A673 (cell line): Measurements from ENCODE around the gene CCDC74B. TPM values are rescaled to one million over a fixed set of nuclear protein-coding genes. Genes with fewer than 3 reads are reported as not detected.
A peak's percentile ranks its signal among the peaks of the same experiment; 100 is the strongest.
"Not testable (repeated sequence)": the region's sequence is repeated elsewhere in the genome, so short reads cannot be mapped to it uniquely, and the experiment has no call there.

Source experiments
- BruUV-seq: library from RNA; stranded (reverse); fragments of 400-500 nt; replicated peaks from 2 replicates; lab custom pipeline; 2021; lab: Mats Ljungman, UMichigan
- CTCF ChIA-PET: fragments of 300-600 bp; sonication (Branson Sonifier 250); formaldehyde crosslinking; loops from one replicate; lab custom pipeline; 2022; ENCODE audit warnings: antibody characterized with exemption; lab: Charles Lee
- POLR2A ChIA-PET: fragments of 300-600 bp; sonication (Branson Sonifier 250); formaldehyde crosslinking; loops from one replicate; lab custom pipeline; 2022; ENCODE audit warnings: antibody characterized with exemption; ENCODE audit not compliant: low non-redundant PET; lab: Charles Lee
- DNase-seq: peaks from one replicate; pipeline ENCODE4 v3.0.0-alpha.2; 2015; ENCODE audit warnings: low spot score
- H3K27ac ChIP-seq: fragments of 200-600 bp; sonication (generic); 2 replicates; pipeline ENCODE4 v1.5.1; 2016; ENCODE audit warnings: mixed run types, low read depth, mild to moderate bottlenecking, mixed read lengths, antibody characterized with exemption, low read length; ENCODE audit not compliant: poor library complexity, severe bottlenecking
- H3K27me3 ChIP-seq: fragments of 200-600 bp; sonication (generic); replicated peaks from 2 replicates; pipeline ENCODE4 v1.6.1; 2017; ENCODE audit warnings: mixed run types, low read depth, mild to moderate bottlenecking, mixed read lengths, antibody characterized with exemption, low read length; ENCODE audit not compliant: insufficient read depth, poor library complexity
- H3K36me3 ChIP-seq: fragments of 200-600 bp; sonication (generic); 2 replicates; pipeline ENCODE4 v1.6.1; 2016; ENCODE audit warnings: mixed run types, mild to moderate bottlenecking, mixed read lengths, antibody characterized with exemption, low read length; ENCODE audit not compliant: insufficient read depth, poor library complexity, severe bottlenecking
- H3K4me1 ChIP-seq: fragments of 200-600 bp; sonication (generic); 2 replicates; pipeline ENCODE4 v1.6.1; 2017; ENCODE audit warnings: mixed run types, mild to moderate bottlenecking, mixed read lengths, antibody characterized with exemption, low read length; ENCODE audit not compliant: insufficient read depth, poor library complexity, severe bottlenecking
- H3K4me3 ChIP-seq: fragments of 200-600 bp; sonication (generic); 2 replicates; pipeline ENCODE4 v1.5.1; 2016; ENCODE audit warnings: low read depth, mixed run types, mild to moderate bottlenecking, mixed read lengths, low read length; ENCODE audit not compliant: poor library complexity, severe bottlenecking
- H3K9me3 ChIP-seq: fragments of 200-600 bp; sonication (generic); 2 replicates; pipeline ENCODE4 v1.6.1; 2016; ENCODE audit warnings: mixed run types, low read depth, mild to moderate bottlenecking, mixed read lengths, antibody characterized with exemption, low read length; ENCODE audit not compliant: poor library complexity, severe bottlenecking
- EZH2 ChIP-seq: fragments of 200-600 bp; sonication (generic); IDR thresholded peaks from 2 replicates; pipeline ENCODE4 v1.6.1; 2017; ENCODE audit warnings: borderline replicate concordance, low read depth, mild to moderate bottlenecking, mixed read lengths, antibody characterized with exemption, low read length; ENCODE audit not compliant: poor library complexity, severe bottlenecking
- intact Hi-C: fragments of 100-400 bp; cut with micrococcal nuclease; formaldehyde crosslinking; loops from one replicate; pipeline ENCODE4 v1.10.0; 2022; ENCODE audit not compliant: unreplicated experiment
- total RNA-seq: library from RNA; stranded (reverse); gene quantifications from 2 replicates; pipeline ENCODE4 v1.2.3, GENCODE V29; 2021
- TF ChIP-seq, protein P1 (sequence below): fragments of 300-800, 200-600 bp; sonication (generic); conservative IDR thresholded peaks from 2 replicates; pipeline ENCODE4 v1.5.1; 2017; ENCODE audit warnings: low read depth, mild to moderate bottlenecking, antibody characterized with exemption, low read length, moderate library complexity, mixed read lengths

Gene CCDC74B
- total RNA-seq, 1 experiment from 2014 or later: 3.8 TPM

DNA sequence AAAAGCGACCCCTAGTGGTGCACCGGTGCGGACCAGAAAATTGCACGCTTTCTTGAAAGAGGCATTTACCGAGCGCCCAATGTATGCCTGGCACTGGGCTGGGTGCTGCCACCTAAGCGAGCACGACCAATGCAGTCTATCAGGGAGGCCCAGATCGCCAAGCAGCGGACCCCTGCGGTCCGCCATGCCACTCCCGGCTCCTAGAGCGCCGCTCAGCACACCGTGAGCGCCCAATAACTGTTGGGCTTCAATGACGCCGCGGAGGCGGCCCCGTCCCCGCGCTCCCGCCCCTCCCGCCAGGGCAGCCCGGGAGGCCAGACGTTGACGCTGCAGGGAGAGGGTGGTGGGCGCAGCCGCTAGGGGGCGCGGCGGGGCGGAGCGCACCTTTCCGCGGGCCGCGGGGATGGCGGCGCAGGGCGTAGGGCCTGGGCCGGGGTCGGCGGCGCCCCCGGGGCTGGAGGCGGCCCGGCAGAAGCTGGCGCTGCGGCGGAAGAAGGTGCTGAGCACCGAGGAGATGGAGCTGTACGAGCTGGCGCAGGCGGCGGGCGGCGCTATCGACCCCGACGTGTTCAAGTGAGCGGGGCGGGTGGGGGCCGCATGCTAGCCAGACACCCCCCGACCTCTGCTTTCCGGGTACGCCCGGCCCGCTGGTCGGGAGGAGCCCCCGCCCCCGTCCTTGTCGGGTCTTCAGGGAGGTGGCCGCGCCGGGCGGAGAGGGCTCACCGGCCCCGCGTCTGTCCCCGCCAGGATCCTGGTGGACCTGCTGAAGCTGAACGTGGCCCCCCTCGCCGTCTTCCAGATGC lies 37.2 kb upstream of the CCDC74B start, which contains the start of gene MZT2B:
Gene MZT2B, plus strand, starts transcription at position 383 of the 803 bp plus-strand sequence. Its CDS starts 21 bp downstream, at position 404.
- POLR2A ChIA-PET, H3K4me1 ChIP-seq, H3K9me3 ChIP-seq, H3K27me3 ChIP-seq: not testable (repeated sequence)
- TF ChIP-seq, protein P1, sequence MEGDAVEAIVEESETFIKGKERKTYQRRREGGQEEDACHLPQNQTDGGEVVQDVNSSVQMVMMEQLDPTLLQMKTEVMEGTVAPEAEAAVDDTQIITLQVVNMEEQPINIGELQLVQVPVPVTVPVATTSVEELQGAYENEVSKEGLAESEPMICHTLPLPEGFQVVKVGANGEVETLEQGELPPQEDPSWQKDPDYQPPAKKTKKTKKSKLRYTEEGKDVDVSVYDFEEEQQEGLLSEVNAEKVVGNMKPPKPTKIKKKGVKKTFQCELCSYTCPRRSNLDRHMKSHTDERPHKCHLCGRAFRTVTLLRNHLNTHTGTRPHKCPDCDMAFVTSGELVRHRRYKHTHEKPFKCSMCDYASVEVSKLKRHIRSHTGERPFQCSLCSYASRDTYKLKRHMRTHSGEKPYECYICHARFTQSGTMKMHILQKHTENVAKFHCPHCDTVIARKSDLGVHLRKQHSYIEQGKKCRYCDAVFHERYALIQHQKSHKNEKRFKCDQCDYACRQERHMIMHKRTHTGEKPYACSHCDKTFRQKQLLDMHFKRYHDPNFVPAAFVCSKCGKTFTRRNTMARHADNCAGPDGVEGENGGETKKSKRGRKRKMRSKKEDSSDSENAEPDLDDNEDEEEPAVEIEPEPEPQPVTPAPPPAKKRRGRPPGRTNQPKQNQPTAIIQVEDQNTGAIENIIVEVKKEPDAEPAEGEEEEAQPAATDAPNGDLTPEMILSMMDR: peak; percentile 68
- Histone ChIP-seq H3K36me3 (peaks cover 10% of the 10 kb centered on the region), H3K4me3 (peak within 1 kb of the TSS; percentile 93), H3K27ac (peak within 1 kb of the TSS; percentile 94)
- CTCF ChIA-PET: interaction anchor here (0.8 to 1.0 kb wide), 4 partner anchors 152 to 930 kb away, joined by 3 to 4 read pairs (median 4); partner anchors contain the start of gene IMP4
- intact Hi-C loops: loop anchor here (1.0 to 2.0 kb wide), 2 partner anchors 23 to 150 kb away; no protein-coding TSS in a partner anchor
- peak; percentile 91 for DNase-seq
- TSS peak; percentile 49 for BruUV-seq

DNA sequence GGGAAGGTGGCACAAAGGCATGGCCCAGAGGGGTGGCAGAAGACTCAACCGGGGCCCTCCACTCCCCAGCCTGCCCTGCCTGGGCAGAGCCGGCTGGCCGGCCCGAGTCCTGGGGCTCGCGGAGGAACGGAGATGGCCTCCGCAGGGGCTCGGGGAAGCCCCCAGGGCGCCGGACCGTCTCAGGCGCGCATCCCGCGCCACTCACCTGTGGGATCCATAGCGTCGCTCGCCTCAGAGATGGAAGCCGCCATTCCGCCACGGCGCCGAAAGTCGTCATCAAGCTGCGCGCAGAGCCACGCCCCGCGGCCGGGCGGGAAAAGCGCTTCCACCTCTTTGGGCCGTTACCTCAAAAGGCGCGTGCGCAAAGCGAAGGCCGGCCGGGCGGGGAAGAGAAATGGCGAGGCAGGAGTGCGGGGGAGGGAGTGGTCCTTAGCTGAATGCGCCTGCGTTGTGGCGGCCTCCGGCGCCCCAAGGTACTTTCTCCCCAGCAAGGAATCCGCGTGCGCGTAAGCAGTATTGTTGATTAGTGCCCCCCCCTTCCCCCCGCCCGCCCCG lies 36.5 kb upstream of the CCDC74B start, which contains the start of gene SMPD4:
Gene SMPD4, minus strand, starts transcription at position 278 of the 555 bp plus-strand sequence. CDS start 5,010 bp downstream, outside the sequence.
- H3K4me3 ChIP-seq: peak within 1 kb of the TSS; percentile 93
- CTCF ChIA-PET: interaction anchor here (0.8 to 1.0 kb wide), 4 partner anchors 152 to 929 kb away, joined by 3 to 4 read pairs (median 4); partner anchors contain the start of gene IMP4
- H3K4me1 ChIP-seq: no peaks in the 10 kb centered on the region
- TF ChIP-seq EZH2: no peak
- TF ChIP-seq, protein P1: no peak
- no peaks in the 10 kb centered on the region for H3K9me3 ChIP-seq
- intact Hi-C loops: loop anchor here (1.0 to 2.0 kb wide), 2 partner anchors 23 to 151 kb away; no protein-coding TSS in a partner anchor
- no peaks in the 10 kb centered on the region for H3K27me3 ChIP-seq
- peak within 1 kb of the TSS; percentile 94 for H3K27ac ChIP-seq
- peaks cover 10% of the 10 kb centered on the region for H3K36me3 ChIP-seq
- POLR2A ChIA-PET: interaction anchor here (0.7 kb wide), 1 partner anchor 731 kb away, joined by 3 read pairs; no protein-coding TSS in a partner anchor
- peak; percentile 98 for DNase-seq
- BruUV-seq: no TSS peak

DNA sequence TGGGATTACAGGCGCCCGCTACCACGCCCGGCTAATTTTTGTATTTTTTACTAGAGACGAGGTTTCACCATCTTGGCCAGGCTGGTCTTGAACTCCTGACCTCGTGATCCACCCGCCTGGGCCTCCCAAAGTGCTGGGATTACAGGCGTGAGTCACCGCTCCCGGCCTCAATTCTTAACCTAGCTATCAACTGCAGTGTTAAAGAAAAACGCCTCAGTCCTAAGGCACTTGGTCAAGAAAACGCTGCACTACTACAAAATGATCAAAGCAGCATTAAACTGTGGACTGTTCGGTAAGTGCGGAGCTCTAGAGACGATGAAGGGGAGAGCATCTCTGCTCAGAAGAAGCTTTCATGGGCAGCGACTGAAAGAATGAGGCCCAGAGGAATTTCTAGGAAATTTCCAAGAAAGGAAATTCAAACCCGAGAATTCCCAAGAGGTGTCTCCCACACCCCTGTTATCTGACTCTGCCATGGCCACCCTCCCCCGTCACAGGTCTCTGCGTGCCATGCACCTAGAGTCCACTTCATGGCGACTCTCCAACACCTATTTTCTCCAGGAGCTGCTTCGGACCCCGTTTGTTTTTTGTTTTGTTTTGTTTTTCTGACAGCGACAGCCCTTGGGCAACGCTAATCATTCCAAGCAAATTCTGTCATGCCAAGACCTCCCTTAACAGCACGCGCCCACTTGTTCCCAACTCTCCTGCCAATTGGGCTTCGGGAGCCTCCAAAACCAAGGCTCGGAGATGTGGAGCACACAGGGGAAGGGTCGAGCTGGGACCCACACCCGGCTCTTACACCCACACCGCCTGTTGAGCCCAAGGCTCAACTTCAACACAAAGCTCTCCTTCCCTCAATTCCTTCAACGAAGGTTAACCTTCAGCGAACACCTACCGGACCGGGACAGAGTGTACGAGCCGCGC lies 35.8 kb upstream of the CCDC74B start:
- CTCF ChIA-PET: interaction anchor here (0.8 to 1.0 kb wide), 4 partner anchors 153 to 928 kb away, joined by 3 to 4 read pairs (median 4); partner anchors contain the start of gene IMP4
- Histone ChIP-seq H3K4me3 (peak overlapping the region; percentile 93), H3K27ac (peak overlapping the region; percentile 94), H3K36me3 (peaks cover 10% of the 10 kb centered on the region)
- not testable (repeated sequence) for H3K9me3 ChIP-seq, DNase-seq, H3K4me1 ChIP-seq, H3K27me3 ChIP-seq
- POLR2A ChIA-PET: interaction anchor here (0.7 kb wide), 1 partner anchor 730 kb away, joined by 3 read pairs; no protein-coding TSS in a partner anchor
- intact Hi-C loops: loop anchor here (1.0 to 2.0 kb wide), 2 partner anchors 22 to 152 kb away; no protein-coding TSS in a partner anchor
- TSS peak; percentile 56 for BruUV-seq

DNA sequence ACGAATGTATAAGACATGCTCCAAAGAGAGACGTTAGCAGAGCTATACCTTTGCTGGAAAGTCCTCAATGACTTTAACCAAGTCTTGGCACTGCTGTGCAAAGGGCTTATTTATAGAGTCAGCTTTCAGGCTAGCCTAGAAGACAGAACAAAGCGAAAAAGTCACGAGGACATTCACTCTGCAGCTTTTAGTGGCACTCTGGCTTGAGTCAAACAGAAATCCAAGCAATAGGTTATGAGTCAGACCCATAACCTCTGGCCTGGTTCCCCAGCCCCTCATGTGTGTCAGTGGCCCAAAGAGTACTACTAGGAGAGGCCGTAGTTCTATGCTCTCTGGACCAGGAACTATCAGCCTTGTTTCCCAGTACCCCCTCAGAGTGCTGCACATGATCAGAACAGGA lies 30.0 kb upstream of the CCDC74B start:
- POLR2A ChIA-PET, CTCF ChIA-PET, H3K27ac ChIP-seq, DNase-seq, H3K4me1 ChIP-seq, BruUV-seq, intact Hi-C loops, H3K27me3 ChIP-seq, H3K9me3 ChIP-seq, H3K4me3 ChIP-seq: not testable (repeated sequence)
- peaks cover 25% of the 10 kb centered on the region for H3K36me3 ChIP-seq
